Suprapubic skin (tissue), 4 donors: ENCODE data around the gene GMCL2.

ENCODE experiments used
- CTCF ChIP-seq, 2 donors: fragments of 200-600 bp in 1 of 2; fragments of 450-650 bp in 1 of 2; sonication (generic) in 1 of 2; IDR thresholded peaks; one replicate each; pipeline ENCODE4 v1.5.1; 2016 to 2019; ENCODE audit warnings: antibody characterized with exemption in 2 of 2, mild to moderate bottlenecking in 1 of 2, moderate library complexity in 1 of 2
- EP300 ChIP-seq: sonication (generic); formaldehyde crosslinking; IDR thresholded peaks from one replicate; pipeline ENCODE4 v1.6.1; 2017; ENCODE audit warnings: antibody characterized with exemption
- POLR2A ChIP-seq, 2 donors: fragments of 450-650 bp; IDR thresholded peaks; one replicate each; pipeline ENCODE4 v1.6.1; 2017; ENCODE audit warnings: antibody characterized with exemption in 2 of 2, mild to moderate bottlenecking in 2 of 2, moderate library complexity in 2 of 2
- POLR2AphosphoS5 ChIP-seq, 3 donors: sonication (generic); formaldehyde crosslinking; IDR thresholded peaks; one replicate each; pipeline ENCODE4 v1.6.1; 2017; ENCODE audit warnings: antibody characterized with exemption in 3 of 3

- TF ChIP-seq POLR2A (IDR thresholded peaks at IDR 0.05): no peak
- TF ChIP-seq CTCF (IDR thresholded peaks at IDR 0.05): no peak
- no peak for TF ChIP-seq POLR2AphosphoS5 (IDR thresholded peaks at IDR 0.05)
- no peak for TF ChIP-seq EP300
These were observed 27.0 kb downstream of the GMCL2 start for GRCh38 chr5:178160176-178160575.
